AG10803 (cell line): ENCODE measurements around the gene TM4SF1.

ENCODE experiments used
- DNase-seq: peaks from one replicate; pipeline ENCODE4 v3.0.0; 2010; ENCODE audit warnings: low read depth
- H3K4me3 ChIP-seq: 2 replicates; pipeline ENCODE4 v1.5.1; 2011; ENCODE audit warnings: mild to moderate bottlenecking, low read length, control low read depth
- TF ChIP-seq, protein P1 (sequence below): conservative IDR thresholded peaks from 2 replicates; pipeline ENCODE4 v1.5.1; 2011; ENCODE audit warnings: mild to moderate bottlenecking, low read length, control low read depth, inconsistent platforms

Gene TM4SF1

DNA sequence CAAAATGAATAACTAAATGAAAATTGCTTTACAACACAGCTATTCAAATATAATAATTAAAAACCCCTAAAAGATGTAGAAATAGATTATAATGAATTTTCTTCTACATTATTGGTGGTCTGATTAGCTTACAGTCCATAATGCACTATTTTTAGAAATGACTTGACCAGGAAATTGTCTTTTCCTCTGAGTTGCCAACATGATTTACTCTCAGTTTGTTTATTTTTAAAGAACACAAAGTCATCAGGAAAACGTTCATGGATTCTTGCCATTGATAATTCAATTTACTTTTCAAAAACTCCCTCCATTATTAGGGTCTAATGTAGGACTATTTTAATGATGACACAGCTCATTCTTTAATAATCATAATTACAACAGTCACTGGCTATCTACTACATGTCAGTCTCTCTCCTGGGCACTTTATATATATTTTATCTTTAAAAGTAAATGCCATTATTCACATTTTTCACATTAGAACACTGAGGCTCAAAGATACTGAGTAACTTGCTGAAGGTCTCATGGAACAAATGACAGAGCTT is 45.2 kb downstream of the TM4SF1 start:
- H3K4me3 ChIP-seq = no peak overlapping the region
- DNase-seq = no peak
- TF ChIP-seq, protein P1, sequence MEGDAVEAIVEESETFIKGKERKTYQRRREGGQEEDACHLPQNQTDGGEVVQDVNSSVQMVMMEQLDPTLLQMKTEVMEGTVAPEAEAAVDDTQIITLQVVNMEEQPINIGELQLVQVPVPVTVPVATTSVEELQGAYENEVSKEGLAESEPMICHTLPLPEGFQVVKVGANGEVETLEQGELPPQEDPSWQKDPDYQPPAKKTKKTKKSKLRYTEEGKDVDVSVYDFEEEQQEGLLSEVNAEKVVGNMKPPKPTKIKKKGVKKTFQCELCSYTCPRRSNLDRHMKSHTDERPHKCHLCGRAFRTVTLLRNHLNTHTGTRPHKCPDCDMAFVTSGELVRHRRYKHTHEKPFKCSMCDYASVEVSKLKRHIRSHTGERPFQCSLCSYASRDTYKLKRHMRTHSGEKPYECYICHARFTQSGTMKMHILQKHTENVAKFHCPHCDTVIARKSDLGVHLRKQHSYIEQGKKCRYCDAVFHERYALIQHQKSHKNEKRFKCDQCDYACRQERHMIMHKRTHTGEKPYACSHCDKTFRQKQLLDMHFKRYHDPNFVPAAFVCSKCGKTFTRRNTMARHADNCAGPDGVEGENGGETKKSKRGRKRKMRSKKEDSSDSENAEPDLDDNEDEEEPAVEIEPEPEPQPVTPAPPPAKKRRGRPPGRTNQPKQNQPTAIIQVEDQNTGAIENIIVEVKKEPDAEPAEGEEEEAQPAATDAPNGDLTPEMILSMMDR = no peak

DNA sequence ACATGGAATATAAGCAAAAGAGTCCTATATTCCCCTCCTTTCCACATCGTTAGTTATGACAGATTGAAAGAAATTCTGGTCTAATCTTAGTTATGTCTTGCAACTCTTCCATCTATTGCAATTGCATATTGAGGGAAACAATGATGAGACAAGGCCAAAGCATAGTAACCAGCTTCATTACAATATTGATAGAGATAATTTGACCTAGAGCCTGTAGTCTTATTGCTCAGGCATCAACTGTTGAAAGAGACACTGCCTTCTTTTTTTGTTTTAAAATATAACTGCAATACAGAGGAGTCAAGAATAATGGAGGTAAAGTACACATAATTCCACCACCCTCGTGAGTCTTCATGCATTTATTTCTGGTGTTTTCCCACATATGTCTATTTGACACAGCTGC is 46.1 kb downstream of the TM4SF1 start:
- no peak overlapping the region for H3K4me3 ChIP-seq
- DNase-seq = no peak
- TF ChIP-seq, protein P1 = no peak

GRCh38 chr3:149330609-149331331 is 46.7 kb downstream of the TM4SF1 start:
- no peak overlapping the region for H3K4me3 ChIP-seq
- no peak for DNase-seq
- TF ChIP-seq, protein P1 = no peak

GRCh38 chr3:149327156-149327555 is 50.3 kb downstream of the TM4SF1 start:
- H3K4me3 ChIP-seq = no peak overlapping the region
- TF ChIP-seq, protein P1 = no peak
- DNase-seq = no peak

DNA sequence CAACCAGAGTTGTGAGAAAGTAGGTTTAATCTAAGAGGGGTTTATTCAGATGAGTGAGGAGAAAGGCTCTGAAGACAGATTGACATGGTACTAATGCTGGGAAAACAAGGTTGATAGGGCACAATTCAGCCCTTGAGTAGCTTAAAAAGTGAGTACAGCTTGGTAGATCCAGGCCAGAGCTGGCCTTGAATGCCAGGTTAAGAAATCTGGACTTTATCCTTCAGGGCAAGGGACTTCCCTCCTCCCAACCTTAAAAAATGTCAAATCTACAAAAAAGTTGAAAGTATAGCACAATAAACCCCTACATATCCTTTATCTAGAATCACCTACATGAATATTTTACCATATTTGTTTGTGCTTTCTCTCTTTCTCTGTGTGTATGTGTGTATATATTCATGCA is 51.9 kb downstream of the TM4SF1 start:
- H3K4me3 ChIP-seq = no peak overlapping the region
- TF ChIP-seq, protein P1 = no peak
- DNase-seq = no peak

DNA sequence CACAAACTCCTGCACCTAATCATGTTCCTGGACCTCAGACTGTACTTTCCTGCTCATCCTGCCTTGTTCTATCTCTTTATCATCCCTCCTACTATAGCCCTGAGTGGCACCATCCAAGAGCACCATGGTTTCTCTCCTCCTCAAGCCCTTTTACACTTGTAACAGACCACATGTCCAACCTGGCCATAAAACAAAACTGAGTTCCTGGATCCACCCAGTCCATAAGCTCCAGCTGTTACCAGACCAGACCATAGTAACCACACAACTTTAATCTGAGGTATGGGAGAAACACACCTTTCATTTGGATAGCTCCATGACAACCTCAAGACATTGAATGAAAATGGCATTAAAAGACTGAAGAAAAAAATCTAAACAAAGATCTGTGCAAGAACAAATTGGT is 53.1 kb downstream of the TM4SF1 start:
- TF ChIP-seq, protein P1 = no peak
- DNase-seq = no peak
- H3K4me3 ChIP-seq = no peak overlapping the region

DNA sequence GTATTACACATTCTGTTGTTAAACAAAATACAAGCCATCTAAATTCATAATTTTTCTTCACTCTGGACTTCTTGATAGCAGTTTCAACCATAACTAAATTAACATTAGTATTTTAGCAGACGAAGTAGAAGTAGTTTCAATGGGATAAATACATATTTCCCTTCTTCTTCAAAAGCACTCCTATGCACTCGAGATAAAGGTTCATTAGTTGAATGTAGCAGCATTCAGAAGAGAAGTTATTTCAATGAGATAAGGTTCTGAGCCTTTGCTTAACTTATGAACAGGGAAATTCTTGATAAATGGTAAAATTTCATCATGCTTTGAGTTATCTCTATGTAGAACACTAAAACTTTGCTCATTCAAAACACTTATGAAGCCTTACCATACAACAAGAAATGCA is 55.8 kb downstream of the TM4SF1 start:
- H3K4me3 ChIP-seq = no peak overlapping the region
- DNase-seq = no peak
- TF ChIP-seq, protein P1 = no peak
